Measurements from ENCODE around the gene CEBPA.

DNA sequence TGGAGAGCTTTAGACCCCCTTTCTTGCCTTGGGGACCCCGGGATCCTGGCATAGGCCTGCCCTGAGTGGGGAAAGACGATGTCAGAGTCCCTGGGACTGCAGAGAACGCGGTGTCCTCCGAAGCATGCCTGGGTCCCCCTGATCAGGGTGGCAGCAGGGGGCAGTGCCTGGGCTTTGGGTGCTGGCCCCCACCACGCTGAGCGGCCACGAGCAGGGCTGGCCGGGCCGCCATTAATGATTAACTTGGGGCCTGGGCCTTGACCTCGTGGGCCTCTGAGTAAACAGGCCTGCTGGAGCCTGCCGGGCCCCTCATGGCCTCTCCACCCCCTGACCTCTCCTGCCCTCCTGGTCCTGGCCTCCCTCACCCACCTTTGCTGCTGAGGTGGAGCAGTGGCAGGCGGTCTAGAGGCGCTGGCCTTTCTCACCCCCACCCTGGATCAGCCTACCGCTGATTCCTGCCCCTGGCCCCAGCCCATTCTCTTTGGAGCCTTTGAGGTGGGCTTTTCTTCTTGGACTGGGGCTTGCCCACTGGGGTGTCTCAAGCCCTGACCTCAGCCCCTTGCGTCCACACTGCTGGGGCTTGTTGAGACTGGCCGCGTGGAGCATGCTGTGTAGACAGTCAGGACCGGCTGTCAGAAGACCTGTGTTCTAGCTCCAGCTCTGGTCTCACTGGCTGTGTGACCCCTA is 26.3 kb downstream of the CEBPA start:
- TF ChIP-seq, protein P1, sequence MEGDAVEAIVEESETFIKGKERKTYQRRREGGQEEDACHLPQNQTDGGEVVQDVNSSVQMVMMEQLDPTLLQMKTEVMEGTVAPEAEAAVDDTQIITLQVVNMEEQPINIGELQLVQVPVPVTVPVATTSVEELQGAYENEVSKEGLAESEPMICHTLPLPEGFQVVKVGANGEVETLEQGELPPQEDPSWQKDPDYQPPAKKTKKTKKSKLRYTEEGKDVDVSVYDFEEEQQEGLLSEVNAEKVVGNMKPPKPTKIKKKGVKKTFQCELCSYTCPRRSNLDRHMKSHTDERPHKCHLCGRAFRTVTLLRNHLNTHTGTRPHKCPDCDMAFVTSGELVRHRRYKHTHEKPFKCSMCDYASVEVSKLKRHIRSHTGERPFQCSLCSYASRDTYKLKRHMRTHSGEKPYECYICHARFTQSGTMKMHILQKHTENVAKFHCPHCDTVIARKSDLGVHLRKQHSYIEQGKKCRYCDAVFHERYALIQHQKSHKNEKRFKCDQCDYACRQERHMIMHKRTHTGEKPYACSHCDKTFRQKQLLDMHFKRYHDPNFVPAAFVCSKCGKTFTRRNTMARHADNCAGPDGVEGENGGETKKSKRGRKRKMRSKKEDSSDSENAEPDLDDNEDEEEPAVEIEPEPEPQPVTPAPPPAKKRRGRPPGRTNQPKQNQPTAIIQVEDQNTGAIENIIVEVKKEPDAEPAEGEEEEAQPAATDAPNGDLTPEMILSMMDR (IDR thresholded peaks at IDR 0.05; ENCODE audit: low read length): no peak
- no peak for TF ChIP-seq EZH2 (IDR thresholded peaks at IDR 0.05; ENCODE audit: borderline replicate concordance, low read length)

All from OCI-LY1 (cell line).